CD8-positive, alpha-beta memory T cell (primary cell): ENCODE measurements around the gene TESK1. TPM values are rescaled to one million over a fixed set of nuclear protein-coding genes. Genes with fewer than 3 reads are reported as not detected.
"Not testable (repeated sequence)": the region's sequence is repeated elsewhere in the genome, so short reads cannot be mapped to it uniquely, and the experiment has no call there.

ENCODE experiments used
- CTCF ChIA-PET: fragments of 350-600 bp; sonication (Branson Sonifier 250); formaldehyde crosslinking; loops from one replicate; lab custom pipeline; 2021; ENCODE audit warnings: antibody characterized with exemption; lab: Charles Lee
- POLR2A ChIA-PET: fragments of 350-600 bp; sonication (Branson Sonifier 250); formaldehyde crosslinking; loops from one replicate; lab custom pipeline; 2021; ENCODE audit warnings: antibody characterized with exemption; lab: Charles Lee
- DNase-seq, 5 donors: peaks; one replicate each; pipeline versions ENCODE4 v3.0.0 to v3.0.0-alpha.2; 2020 to 2022; ENCODE audit warnings: mixed read lengths in 1 of 5
- H3K27ac ChIP-seq: one replicate; pipeline ENCODE4 v1.7.0; 2013; ENCODE audit warnings: low read depth, mild to moderate bottlenecking, low read length, moderate library complexity
- H3K27me3 ChIP-seq: 2 replicates; pipeline ENCODE4 v1.7.0; 2013; ENCODE audit warnings: low read length, mild to moderate bottlenecking; ENCODE audit not compliant: insufficient read depth, poor library complexity, severe bottlenecking
- H3K36me3 ChIP-seq: 2 replicates; pipeline ENCODE4 v1.7.0; 2013; ENCODE audit warnings: mild to moderate bottlenecking, low read length, moderate library complexity; ENCODE audit not compliant: insufficient read depth
- H3K4me1 ChIP-seq: 2 replicates; pipeline ENCODE4 v1.7.0; 2013; ENCODE audit warnings: mild to moderate bottlenecking, low read length, moderate library complexity; ENCODE audit not compliant: insufficient read depth
- H3K4me3 ChIP-seq: 2 replicates; pipeline ENCODE4 v1.7.0; 2013; ENCODE audit warnings: mild to moderate bottlenecking, low read length
- H3K9me3 ChIP-seq: 2 replicates; pipeline ENCODE4 v1.7.0; 2013; ENCODE audit warnings: mild to moderate bottlenecking, low read length
- H3K27ac Mint-ChIP-seq, 8 donors: one replicate each; pipeline ENCODE4 v1.8.0; 2020 to 2021; ENCODE audit warnings: mixed read lengths in 8 of 8, mild to moderate bottlenecking in 6 of 8, inconsistent platforms in 3 of 8, moderate library complexity in 3 of 8
- H3K27me3 Mint-ChIP-seq, 2 donors: one replicate each; pipeline ENCODE4 v1.8.0; 2020 to 2021; ENCODE audit warnings: mixed read lengths in 2 of 2, mild to moderate bottlenecking in 1 of 2, moderate library complexity in 1 of 2
- H3K36me3 Mint-ChIP-seq, 3 donors: one replicate each; pipeline ENCODE4 v1.8.0; 2020 to 2021; ENCODE audit warnings: mixed read lengths in 3 of 3, inconsistent platforms in 1 of 3, mild to moderate bottlenecking in 1 of 3
- H3K4me1 Mint-ChIP-seq, 3 donors: one replicate each; pipeline ENCODE4 v1.8.0; 2020 to 2021; ENCODE audit warnings: mixed read lengths in 3 of 3, inconsistent platforms in 1 of 3, mild to moderate bottlenecking in 1 of 3
- H3K4me3 Mint-ChIP-seq, 7 donors: one replicate each; pipeline ENCODE4 v1.8.0; 2020 to 2021; ENCODE audit warnings: mixed read lengths in 7 of 7, mild to moderate bottlenecking in 6 of 7, moderate library complexity in 4 of 7, inconsistent platforms in 2 of 7
- H3K9me3 Mint-ChIP-seq, 5 donors: one replicate each; pipeline ENCODE4 v1.8.0; 2020 to 2022; ENCODE audit warnings: mixed read lengths in 5 of 5, mild to moderate bottlenecking in 3 of 5, moderate library complexity in 2 of 5, inconsistent platforms in 1 of 5
- polyA plus RNA-seq: library from polyadenylated mRNA; unstranded; fragments of 300-500 nt; fragmentation: Illumina TruSeq; gene quantifications from one replicate; pipeline ENCODE4 v1.2.3, GENCODE V29; 2021
- total RNA-seq, 2 experiments: library from RNA; stranded (reverse); gene quantifications; one replicate each; pipeline ENCODE4 v1.2.3, GENCODE V29; 2021

TESK1 gene
- total and polyA plus RNA-seq, 3 experiments from 2014 or later, result 15.9 to 46.8 (median 44.2) TPM

GRCh38 chr9:35641478-35641877 lies 36.4 kb downstream of the TESK1 start:
- H3K36me3 ChIP-seq, H3K27me3 ChIP-seq, DNase-seq, H3K27ac ChIP-seq, H3K9me3 ChIP-seq, H3K4me3 Mint-ChIP-seq, POLR2A ChIA-PET, H3K4me3 ChIP-seq, H3K27me3 Mint-ChIP-seq, H3K9me3 Mint-ChIP-seq: not testable (repeated sequence)
- CTCF ChIA-PET, result interaction anchor here (1.7 to 14.3 kb wide), 3 partner anchors 17 to 55 kb away, joined by 3 to 200 read pairs (median 162); partner anchors contain the start of genes CCDC107, CD72 and RMRP
- Mint-ChIP-seq H3K27ac (peak overlapping the region in 4 of 8 donors; percentile 15 to 79 (median 44)), H3K36me3 (peaks cover 7 to 24% (median 11%) of the 10 kb centered on the region in 3 donors), H3K4me1 (peaks cover 55 to 77% (median 70%) of the 10 kb centered on the region in 3 donors)
- peaks cover 42% of the 10 kb centered on the region for H3K4me1 ChIP-seq

DNA sequence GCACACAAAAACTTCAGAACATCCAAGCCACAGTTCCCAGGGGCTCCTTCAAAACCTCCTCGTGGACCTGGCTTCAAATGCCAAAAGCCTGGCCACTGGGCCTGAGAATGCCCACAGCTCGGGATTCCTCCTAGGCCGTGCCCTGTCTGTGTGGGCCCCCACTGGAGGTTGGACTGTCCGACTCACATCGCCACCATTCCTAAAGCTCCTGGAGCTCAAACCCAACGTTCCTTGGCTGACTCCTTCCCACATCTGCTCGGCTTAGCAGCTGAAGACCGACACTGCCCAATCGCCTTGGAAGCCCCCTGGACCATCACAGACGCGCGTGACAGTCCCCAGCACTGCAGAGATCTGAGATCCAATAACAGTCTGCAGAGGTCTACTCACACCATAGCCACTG lies 38.0 kb downstream of the TESK1 start:
- H3K27me3 ChIP-seq, result no peaks in the 10 kb centered on the region
- H3K27ac Mint-ChIP-seq, result peak overlapping the region in 6 of 8 donors; percentile 17 to 95 (median 54)
- H3K4me3 ChIP-seq, result no peak overlapping the region
- no peaks in the 10 kb centered on the region for H3K27me3 Mint-ChIP-seq
- CTCF ChIA-PET, result interaction anchor here (5.8 to 14.3 kb wide), 3 partner anchors 15 to 53 kb away, joined by 49 to 200 read pairs (median 162); partner anchors contain the start of genes CCDC107, CD72 and RMRP
- peaks cover 46% of the 10 kb centered on the region for H3K4me1 ChIP-seq
- H3K9me3 ChIP-seq, result no peaks in the 10 kb centered on the region
- no peak for DNase-seq
- peaks cover 52 to 74% (median 65%) of the 10 kb centered on the region in 3 donors for H3K4me1 Mint-ChIP-seq
- no peaks in the 10 kb centered on the region for H3K36me3 ChIP-seq
- H3K4me3 Mint-ChIP-seq, result peak overlapping the region in 1 of 7 donors; percentile 51
- no peaks in the 10 kb centered on the region for H3K9me3 Mint-ChIP-seq
- POLR2A ChIA-PET, result no interaction called here
- H3K27ac ChIP-seq, result no peak overlapping the region
- peaks cover 7 to 26% (median 9%) of the 10 kb centered on the region in 3 donors for H3K36me3 Mint-ChIP-seq

DNA sequence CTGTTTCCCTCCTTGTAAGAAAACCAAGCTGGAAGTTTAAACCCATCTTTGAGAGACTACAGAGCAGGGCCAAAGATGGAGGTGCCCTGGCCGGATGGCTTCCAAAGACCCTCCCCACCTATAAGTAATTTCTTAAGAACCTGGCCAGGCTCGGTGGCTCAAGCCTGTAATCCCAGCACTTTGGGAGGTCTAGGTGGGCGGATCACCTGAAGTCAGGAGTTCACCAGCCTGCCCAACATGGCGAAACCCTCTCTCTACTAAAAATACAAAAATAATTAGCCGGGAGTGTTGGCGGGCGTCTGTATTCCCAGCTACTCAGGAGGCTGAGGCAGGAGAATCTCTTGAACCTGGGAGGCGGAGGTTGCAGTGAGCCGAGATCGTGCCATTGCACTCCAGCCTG lies 40.7 kb downstream of the TESK1 start:
- ChIA-PET POLR2A (interaction anchor here (0.7 to 5.2 kb wide), 8 partner anchors 11 to 990 kb away, joined by 3 to 53 read pairs (median 10); partner anchors contain the start of genes CCDC107, CREB3, RMRP and TLN1), CTCF (interaction anchor here (0.9 to 14.3 kb wide), 16 partner anchors 13 to 111 kb away, joined by 3 to 200 read pairs (median 10); partner anchors contain the start of genes ARHGEF39, CCDC107, CD72 and CREB3)
- H3K36me3 ChIP-seq, H3K27me3 Mint-ChIP-seq, H3K9me3 ChIP-seq, H3K27me3 ChIP-seq, DNase-seq, H3K9me3 Mint-ChIP-seq: not testable (repeated sequence)
- peaks cover 3 to 31% (median 4%) of the 10 kb centered on the region in 3 donors for H3K36me3 Mint-ChIP-seq
- peaks cover 45% of the 10 kb centered on the region for H3K4me1 ChIP-seq
- peaks cover 54 to 74% (median 57%) of the 10 kb centered on the region in 3 donors for H3K4me1 Mint-ChIP-seq
- H3K4me3 ChIP-seq, result peak overlapping the region; percentile 93
- peak overlapping the region; percentile 91 to 98 (median 94) for H3K4me3 Mint-ChIP-seq
- peak overlapping the region; percentile 85 for H3K27ac ChIP-seq
- H3K27ac Mint-ChIP-seq, result peak overlapping the region; percentile 63 to 99 (median 97)

- H3K27ac ChIP-seq, result peak overlapping the region; percentile 85
- H3K36me3 ChIP-seq, result no peaks in the 10 kb centered on the region
- peak overlapping the region; percentile 87 to 99 (median 98) for H3K27ac Mint-ChIP-seq
- no peaks in the 10 kb centered on the region for H3K27me3 Mint-ChIP-seq
- no peaks in the 10 kb centered on the region for H3K9me3 Mint-ChIP-seq
- no peaks in the 10 kb centered on the region for H3K27me3 ChIP-seq
- peak in 1 of 5 donors; percentile 3 for DNase-seq
- no peaks in the 10 kb centered on the region for H3K9me3 ChIP-seq
- peak overlapping the region; percentile 91 to 98 (median 94) for H3K4me3 Mint-ChIP-seq
- peaks cover under 1 to 29% (median 3%) of the 10 kb centered on the region in 3 donors for H3K36me3 Mint-ChIP-seq
- ChIA-PET POLR2A (interaction anchor here (0.7 to 5.2 kb wide), 11 partner anchors 11 to 990 kb away, joined by 3 to 53 read pairs (median 6); partner anchors contain the start of genes CCDC107, CREB3, RMRP and TLN1), CTCF (interaction anchor here (0.9 to 14.3 kb wide), 19 partner anchors 12 to 110 kb away, joined by 3 to 200 read pairs (median 8); partner anchors contain the start of genes ARHGEF39, CCDC107, CD72 and CREB3)
- H3K4me1 ChIP-seq, result peaks cover 49% of the 10 kb centered on the region
- peak overlapping the region; percentile 93 for H3K4me3 ChIP-seq
- H3K4me1 Mint-ChIP-seq, result peaks cover 55 to 74% (median 61%) of the 10 kb centered on the region in 3 donors
These were observed 41.1 kb downstream of the TESK1 start for GRCh38 chr9:35646153-35646532.

- no peaks in the 10 kb centered on the region for H3K9me3 Mint-ChIP-seq
- ChIA-PET POLR2A (interaction anchor here (0.5 to 5.2 kb wide), 18 partner anchors 10 to 1009 kb away, joined by 3 to 53 read pairs (median 4); partner anchors contain the start of genes CCDC107, CREB3, GBA2 and RGP1), CTCF (interaction anchor here (0.8 to 14.3 kb wide), 24 partner anchors 8 to 165 kb away, joined by 3 to 200 read pairs (median 8); partner anchors contain the start of genes ARHGEF39, CCDC107, CD72 and CREB3)
- peaks cover 54% of the 10 kb centered on the region for H3K4me1 ChIP-seq
- peak overlapping the region; percentile 87 to 99 (median 98) for H3K27ac Mint-ChIP-seq
- peaks cover 58 to 75% (median 67%) of the 10 kb centered on the region in 3 donors for H3K4me1 Mint-ChIP-seq
- H3K36me3 Mint-ChIP-seq, result peaks cover 0 to 26% (median 3%) of the 10 kb centered on the region in 3 donors
- H3K27me3 ChIP-seq, result no peaks in the 10 kb centered on the region
- H3K27ac ChIP-seq, result peak overlapping the region; percentile 85
- peak overlapping the region; percentile 91 to 98 (median 94) for H3K4me3 Mint-ChIP-seq
- DNase-seq, result peak; percentile 87 to 93 (median 90)
- H3K27me3 Mint-ChIP-seq, result no peaks in the 10 kb centered on the region
- H3K4me3 ChIP-seq, result peak overlapping the region; percentile 93
- H3K36me3 ChIP-seq, result no peaks in the 10 kb centered on the region
- no peaks in the 10 kb centered on the region for H3K9me3 ChIP-seq
These were observed 41.6 kb downstream of the TESK1 start for GRCh38 chr9:35646533-35647265.

- peak in 4 of 5 donors; percentile 27 to 70 (median 50) for DNase-seq
- Mint-ChIP-seq H3K36me3 (peaks cover 0 to 17% (median under 1%) of the 10 kb centered on the region in 3 donors), H3K27me3 (no peaks in the 10 kb centered on the region), H3K4me3 (peak overlapping the region; percentile 91 to 98 (median 96)), H3K4me1 (peaks cover 56 to 80% (median 62%) of the 10 kb centered on the region in 3 donors), H3K9me3 (no peaks in the 10 kb centered on the region), H3K27ac (peak overlapping the region; percentile 58 to 99 (median 94))
- H3K36me3 ChIP-seq, result no peaks in the 10 kb centered on the region
- peak overlapping the region; percentile 70 for H3K27ac ChIP-seq
- ChIA-PET CTCF (interaction anchor here (1.2 to 14.3 kb wide), 10 partner anchors 9 to 107 kb away, joined by 3 to 200 read pairs (median 4); partner anchors contain the start of genes CCDC107, CD72, CREB3 and GBA2), POLR2A (interaction anchor here (0.6 to 5.2 kb wide), 9 partner anchors 9 to 82 kb away, joined by 3 to 44 read pairs (median 4); partner anchors contain the start of genes CCDC107, CREB3 and TLN1)
- H3K27me3 ChIP-seq, result no peaks in the 10 kb centered on the region
- H3K4me3 ChIP-seq, result peak overlapping the region; percentile 97
- H3K9me3 ChIP-seq, result no peaks in the 10 kb centered on the region
- peaks cover 62% of the 10 kb centered on the region for H3K4me1 ChIP-seq
These were observed 44.6 kb downstream of the TESK1 start for GRCh38 chr9:35649431-35650340.
